SU-DHL-6 (cell line): Measurements from ENCODE around the gene SMAP2.

Experiments used
- H2AFZ ChIP-seq: fragments of 200-600 bp; sonication (generic); 2 replicates; pipeline ENCODE4 v1.6.1; 2014; ENCODE audit warnings: low read depth, mild to moderate bottlenecking, moderate library complexity, mixed read lengths, antibody characterized with exemption, low read length; ENCODE audit not compliant: severe bottlenecking
- H3F3A ChIP-seq: fragments of 200-600 bp; shearing (Covaris generic); 2 replicates; pipeline ENCODE4 v1.6.0; 2016; ENCODE audit warnings: antibody characterized with exemption, mild to moderate bottlenecking; ENCODE audit not compliant: insufficient read depth
- H3K27ac ChIP-seq: fragments of 200-600 bp; sonication (generic); 2 replicates; pipeline ENCODE4 v1.5.1; 2016; ENCODE audit warnings: low read depth, mild to moderate bottlenecking, low read length, moderate library complexity, mixed read lengths
- H3K27me3 ChIP-seq: fragments of 200-600 bp; sonication (generic), shearing (Covaris generic); 2 replicates; pipeline ENCODE4 v1.6.0; 2014; ENCODE audit warnings: mild to moderate bottlenecking, low read length
- H3K36me3 ChIP-seq: fragments of 200-600 bp; sonication (generic); 2 replicates; pipeline ENCODE4 v1.6.1; 2014; ENCODE audit warnings: mild to moderate bottlenecking, low read length, mixed read lengths
- H3K4me2 ChIP-seq: fragments of 300-600, 200-600 bp; shearing (Covaris generic), sonication (generic); 2 replicates; pipeline ENCODE4 v1.6.0; 2014; ENCODE audit warnings: low read length, low read depth, mild to moderate bottlenecking; ENCODE audit not compliant: poor library complexity, severe bottlenecking
- H3K4me3 ChIP-seq: fragments of 200-600 bp; sonication (generic); 2 replicates; pipeline ENCODE4 v1.5.1; 2014; ENCODE audit warnings: antibody characterized with exemption, low read length, mild to moderate bottlenecking, mixed read lengths; ENCODE audit not compliant: insufficient read depth, poor library complexity, severe bottlenecking
- H3K79me2 ChIP-seq: fragments of 200-600 bp; sonication (generic); 2 replicates; pipeline ENCODE4 v1.6.1; 2014; ENCODE audit warnings: mild to moderate bottlenecking, low read length, moderate library complexity; ENCODE audit not compliant: insufficient read depth
- H3K9ac ChIP-seq: fragments of 200-600 bp; sonication (generic); 2 replicates; pipeline ENCODE4 v1.7.0; 2014; ENCODE audit warnings: mild to moderate bottlenecking, low read length
- H3K9me2 ChIP-seq: fragments of 200-600 bp; sonication (generic); replicated peaks from 2 replicates; pipeline ENCODE4 v1.6.1; 2014; ENCODE audit warnings: low read length; ENCODE audit not compliant: insufficient read depth
- H3K9me3 ChIP-seq: fragments of 200-600 bp; sonication (generic); 2 replicates; pipeline ENCODE4 v1.6.1; 2014; ENCODE audit warnings: low read length, mixed read lengths; ENCODE audit not compliant: insufficient read depth
- H4K20me1 ChIP-seq: fragments of 200-600 bp; sonication (generic); 2 replicates; pipeline ENCODE4 v1.6.1; 2014; ENCODE audit warnings: low read depth, mild to moderate bottlenecking, antibody characterized with exemption, low read length, moderate library complexity, mixed read lengths
- EZH2phosphoT487 ChIP-seq: fragments of 200-600 bp; sonication (generic), shearing (Covaris generic); conservative IDR thresholded peaks from 2 replicates; pipeline ENCODE4 v1.6.1; 2018; ENCODE audit warnings: mild to moderate bottlenecking, antibody characterized with exemption, low read length, moderate library complexity, mixed read lengths
- TF ChIP-seq, protein P1 (sequence below): fragments of 200-600 bp; sonication (generic); IDR thresholded peaks from one replicate; pipeline ENCODE4 v1.5.1; 2017; ENCODE audit warnings: antibody characterized with exemption, mild to moderate bottlenecking, low read length, moderate library complexity; ENCODE audit not compliant: insufficient read depth, poor library complexity, severe bottlenecking

SMAP2 gene

DNA sequence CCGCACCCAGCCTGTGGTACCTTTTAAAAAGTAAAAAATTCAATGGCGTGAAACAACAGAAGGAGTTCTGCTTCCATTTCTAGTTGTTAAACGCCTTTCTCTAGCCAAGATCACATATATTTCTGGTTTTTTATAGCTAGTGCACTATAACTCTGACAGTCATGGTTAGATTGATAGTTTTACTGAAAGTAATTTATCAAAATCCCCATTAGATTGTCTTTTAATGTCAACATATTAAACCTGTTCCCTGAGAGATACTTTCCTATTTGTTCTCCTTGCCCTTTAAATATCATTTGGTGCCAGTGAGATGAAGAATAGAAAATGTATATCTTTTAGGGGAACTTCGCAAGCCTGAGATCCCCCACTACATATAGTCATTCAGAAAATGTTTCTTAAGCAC lies 7.3 kb downstream of the SMAP2 start:
- no peak overlapping the region for H3K4me3 ChIP-seq
- peak overlapping the region; percentile 60 for H3K4me2 ChIP-seq
- peaks cover 25% of the 10 kb centered on the region for H3F3A ChIP-seq
- H3K9me3 ChIP-seq: no peaks in the 10 kb centered on the region
- peaks cover 66% of the 10 kb centered on the region for H3K79me2 ChIP-seq
- TF ChIP-seq, protein P1, sequence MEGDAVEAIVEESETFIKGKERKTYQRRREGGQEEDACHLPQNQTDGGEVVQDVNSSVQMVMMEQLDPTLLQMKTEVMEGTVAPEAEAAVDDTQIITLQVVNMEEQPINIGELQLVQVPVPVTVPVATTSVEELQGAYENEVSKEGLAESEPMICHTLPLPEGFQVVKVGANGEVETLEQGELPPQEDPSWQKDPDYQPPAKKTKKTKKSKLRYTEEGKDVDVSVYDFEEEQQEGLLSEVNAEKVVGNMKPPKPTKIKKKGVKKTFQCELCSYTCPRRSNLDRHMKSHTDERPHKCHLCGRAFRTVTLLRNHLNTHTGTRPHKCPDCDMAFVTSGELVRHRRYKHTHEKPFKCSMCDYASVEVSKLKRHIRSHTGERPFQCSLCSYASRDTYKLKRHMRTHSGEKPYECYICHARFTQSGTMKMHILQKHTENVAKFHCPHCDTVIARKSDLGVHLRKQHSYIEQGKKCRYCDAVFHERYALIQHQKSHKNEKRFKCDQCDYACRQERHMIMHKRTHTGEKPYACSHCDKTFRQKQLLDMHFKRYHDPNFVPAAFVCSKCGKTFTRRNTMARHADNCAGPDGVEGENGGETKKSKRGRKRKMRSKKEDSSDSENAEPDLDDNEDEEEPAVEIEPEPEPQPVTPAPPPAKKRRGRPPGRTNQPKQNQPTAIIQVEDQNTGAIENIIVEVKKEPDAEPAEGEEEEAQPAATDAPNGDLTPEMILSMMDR: no peak
- TF ChIP-seq EZH2phosphoT487: no peak
- H3K36me3 ChIP-seq: 0 out of 2 replicates have a peak, but pooled peaks cover 10% of the 10 kb centered on the region
- no peak overlapping the region for H2AFZ ChIP-seq
- H3K9ac ChIP-seq: peak overlapping the region; percentile 13; the same call in 1 of the 2 replicates
- peaks cover 6% of the 10 kb centered on the region; the same call in 1 of the 2 replicates for H4K20me1 ChIP-seq
- H3K27ac ChIP-seq: peak overlapping the region; percentile 37
- no peaks in the 10 kb centered on the region for H3K9me2 ChIP-seq
- H3K27me3 ChIP-seq: no peaks in the 10 kb centered on the region

DNA sequence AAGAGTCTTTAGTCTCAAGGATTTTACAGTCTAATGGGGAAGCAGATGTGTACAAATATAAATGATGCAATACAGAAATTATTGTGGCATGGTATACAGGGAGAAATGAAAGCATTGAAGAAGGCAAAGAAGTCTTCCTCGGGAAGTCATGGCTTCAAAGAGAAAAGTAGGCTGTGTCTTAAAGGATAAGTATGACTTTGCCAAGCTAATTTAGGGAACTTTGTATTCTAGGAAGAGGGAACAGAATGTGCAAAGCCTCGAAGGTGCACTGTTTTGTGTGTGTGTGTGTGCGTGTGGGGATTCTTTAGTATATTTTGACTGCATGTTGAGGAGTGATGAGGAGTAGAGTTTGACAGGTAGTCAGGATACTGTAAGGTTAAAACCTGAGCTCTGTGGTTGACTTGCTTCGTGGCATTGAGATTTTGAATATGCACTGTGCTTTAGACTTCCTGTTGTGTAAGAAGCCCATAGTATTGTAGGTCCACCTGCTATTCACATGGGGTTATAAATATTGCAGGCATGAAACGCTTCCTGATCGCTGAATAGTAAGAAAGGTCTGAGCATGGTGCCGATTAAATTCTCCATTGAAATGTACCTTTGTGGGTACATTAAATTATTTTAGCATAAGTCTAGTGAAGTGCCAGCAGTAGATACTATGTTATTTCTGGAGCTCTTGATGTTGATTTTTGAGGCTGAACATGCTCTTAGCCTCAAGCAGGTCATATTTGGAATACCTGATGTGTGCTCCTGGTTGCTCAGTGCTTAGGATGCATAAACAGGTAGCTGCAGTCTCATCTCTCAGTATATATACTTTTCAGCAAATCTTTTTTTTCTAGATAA lies 8.0 kb downstream of the SMAP2 start:
- Histone ChIP-seq H3K9ac (peak overlapping the region; percentile 13; the same call in 1 of the 2 replicates), H3K4me2 (peak overlapping the region; percentile 60), H3K4me3 (peak overlapping the region; percentile 8), H3K9me2 (no peaks in the 10 kb centered on the region), H3F3A (peaks cover 31% of the 10 kb centered on the region), H4K20me1 (peaks cover 2% of the 10 kb centered on the region; the same call in 1 of the 2 replicates), H3K27me3 (no peaks in the 10 kb centered on the region), H3K27ac (peak overlapping the region; percentile 37), H3K36me3 (0 out of 2 replicates have a peak, but pooled peaks cover 6% of the 10 kb centered on the region), H2AFZ (no peak overlapping the region), H3K79me2 (peaks cover 65% of the 10 kb centered on the region), H3K9me3 (no peaks in the 10 kb centered on the region)
- TF ChIP-seq, protein P1: no peak
- no peak for TF ChIP-seq EZH2phosphoT487

DNA sequence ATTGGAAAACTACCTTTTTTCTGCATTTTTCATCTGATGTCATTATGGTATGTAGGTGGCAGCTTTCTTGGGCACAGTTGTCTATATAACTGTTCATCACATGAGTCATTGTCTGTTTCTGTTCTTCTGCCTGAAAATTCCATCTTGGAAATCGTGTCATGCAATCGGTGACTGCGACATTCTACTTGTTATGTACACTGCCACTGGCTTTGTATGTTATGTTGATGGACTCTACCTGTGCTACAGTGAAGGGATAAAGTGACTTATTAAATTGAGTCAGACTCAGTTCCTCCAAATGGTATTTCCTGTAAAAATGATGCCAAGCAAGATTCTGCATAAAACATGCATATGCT lies 8.6 kb downstream of the SMAP2 start:
- H3K4me2 ChIP-seq: peak overlapping the region; percentile 60
- H3K9ac ChIP-seq: no peak overlapping the region
- H3K9me2 ChIP-seq: no peaks in the 10 kb centered on the region
- H3K9me3 ChIP-seq: no peaks in the 10 kb centered on the region
- H2AFZ ChIP-seq: no peak overlapping the region
- TF ChIP-seq, protein P1: no peak
- TF ChIP-seq EZH2phosphoT487: no peak
- no peak overlapping the region for H3K4me3 ChIP-seq
- H3K79me2 ChIP-seq: peaks cover 68% of the 10 kb centered on the region
- peaks cover 33% of the 10 kb centered on the region for H3F3A ChIP-seq
- no peaks in the 10 kb centered on the region; the same call in 1 of the 2 replicates for H4K20me1 ChIP-seq
- H3K27ac ChIP-seq: peak overlapping the region; percentile 37; the same call in 1 of the 2 replicates
- H3K36me3 ChIP-seq: 0 out of 2 replicates have a peak, but pooled peaks cover 3% of the 10 kb centered on the region
- no peaks in the 10 kb centered on the region for H3K27me3 ChIP-seq
